DND-41 (cell line): ENCODE data around the gene TMEM132C.

Experiments
- CTCF ChIP-seq: IDR thresholded peaks from 2 replicates; pipeline ENCODE4 v1.5.1; 2012; ENCODE audit warnings: borderline replicate concordance, low read length, moderate library complexity, mild to moderate bottlenecking; ENCODE audit not compliant: poor library complexity, severe bottlenecking; ENCODE audit errors: extremely low read depth
- EZH2 ChIP-seq: IDR thresholded peaks from 3 replicates; pipeline ENCODE4 v1.6.1; 2012; ENCODE audit warnings: borderline replicate concordance, low read depth, mild to moderate bottlenecking, moderate library complexity, low read length, inconsistent platforms; ENCODE audit not compliant: severe bottlenecking

GRCh38 chr12:128250096-128250495 is 16.9 kb upstream of the TMEM132C start:
- TF ChIP-seq EZH2, result no peak
- TF ChIP-seq CTCF, result no peak
